Thyroid gland (tissue), 4 donors: ENCODE results near the gene RPL13A.

Experiments used
- POLR2A ChIP-seq, 2 donors: fragments of 450-650 bp; IDR thresholded peaks; one replicate each; pipeline ENCODE4 v1.6.1; 2017; ENCODE audit warnings: antibody characterized with exemption in 2 of 2, mild to moderate bottlenecking in 2 of 2, moderate library complexity in 1 of 2
- TF ChIP-seq, protein P1 (sequence below), 6 experiments: fragments of 200-600 bp in 3 of 6; fragments of 450-650 bp in 3 of 6; sonication (generic) in 3 of 6; IDR thresholded peaks; one replicate each; pipeline ENCODE4 v1.5.1; 2016 to 2019; ENCODE audit warnings: antibody characterized with exemption in 6 of 6, mild to moderate bottlenecking in 2 of 6, inconsistent platforms in 1 of 6, moderate library complexity in 1 of 6

DNA sequence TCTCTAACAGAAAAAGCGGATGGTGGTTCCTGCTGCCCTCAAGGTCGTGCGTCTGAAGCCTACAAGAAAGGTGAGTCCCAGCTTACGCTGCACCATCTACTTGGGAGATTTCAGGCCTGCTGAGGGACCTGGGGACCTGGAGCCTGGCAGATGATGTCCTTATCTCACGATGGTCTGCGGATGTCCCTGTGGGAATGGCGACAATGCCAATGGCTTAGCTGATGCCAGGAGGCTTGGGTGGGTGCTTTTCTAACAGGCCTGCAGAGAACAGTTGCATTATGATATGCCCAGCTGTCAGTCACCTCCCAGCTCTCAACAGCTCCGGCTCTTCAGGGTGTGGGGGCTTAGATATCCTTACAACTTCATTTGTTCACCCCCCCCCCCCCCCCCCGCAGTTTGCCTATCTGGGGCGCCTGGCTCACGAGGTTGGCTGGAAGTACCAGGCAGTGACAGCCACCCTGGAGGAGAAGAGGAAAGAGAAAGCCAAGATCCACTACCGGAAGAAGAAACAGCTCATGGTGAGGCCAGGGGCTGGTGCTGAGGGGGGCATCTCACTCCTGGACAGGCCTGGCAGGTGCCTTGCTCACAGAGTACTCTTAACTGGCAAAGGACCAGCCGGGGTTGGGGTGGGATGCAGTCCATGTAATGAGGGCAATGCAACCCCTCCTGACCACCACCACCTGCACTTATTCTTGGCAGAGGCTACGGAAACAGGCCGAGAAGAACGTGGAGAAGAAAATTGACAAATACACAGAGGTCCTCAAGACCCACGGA is 3.8 kb downstream of the RPL13A start:
- TF ChIP-seq, protein P1, sequence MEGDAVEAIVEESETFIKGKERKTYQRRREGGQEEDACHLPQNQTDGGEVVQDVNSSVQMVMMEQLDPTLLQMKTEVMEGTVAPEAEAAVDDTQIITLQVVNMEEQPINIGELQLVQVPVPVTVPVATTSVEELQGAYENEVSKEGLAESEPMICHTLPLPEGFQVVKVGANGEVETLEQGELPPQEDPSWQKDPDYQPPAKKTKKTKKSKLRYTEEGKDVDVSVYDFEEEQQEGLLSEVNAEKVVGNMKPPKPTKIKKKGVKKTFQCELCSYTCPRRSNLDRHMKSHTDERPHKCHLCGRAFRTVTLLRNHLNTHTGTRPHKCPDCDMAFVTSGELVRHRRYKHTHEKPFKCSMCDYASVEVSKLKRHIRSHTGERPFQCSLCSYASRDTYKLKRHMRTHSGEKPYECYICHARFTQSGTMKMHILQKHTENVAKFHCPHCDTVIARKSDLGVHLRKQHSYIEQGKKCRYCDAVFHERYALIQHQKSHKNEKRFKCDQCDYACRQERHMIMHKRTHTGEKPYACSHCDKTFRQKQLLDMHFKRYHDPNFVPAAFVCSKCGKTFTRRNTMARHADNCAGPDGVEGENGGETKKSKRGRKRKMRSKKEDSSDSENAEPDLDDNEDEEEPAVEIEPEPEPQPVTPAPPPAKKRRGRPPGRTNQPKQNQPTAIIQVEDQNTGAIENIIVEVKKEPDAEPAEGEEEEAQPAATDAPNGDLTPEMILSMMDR (IDR thresholded peaks at IDR 0.05), result no peak
- no peak for TF ChIP-seq POLR2A (IDR thresholded peaks at IDR 0.05)
